Stimulated activated CD4-positive, alpha-beta T cell treated with anti-CD3 and anti-CD28 coated beads, Interleukin-1b, Interleukin-23, amount 100 ng/mL, for 48 hours (primary cell): ENCODE data around the gene MID1.

Experiments
- DNase-seq: peaks from one replicate; pipeline ENCODE4 v3.0.0-alpha.2; 2020

Gene MID1

DNA sequence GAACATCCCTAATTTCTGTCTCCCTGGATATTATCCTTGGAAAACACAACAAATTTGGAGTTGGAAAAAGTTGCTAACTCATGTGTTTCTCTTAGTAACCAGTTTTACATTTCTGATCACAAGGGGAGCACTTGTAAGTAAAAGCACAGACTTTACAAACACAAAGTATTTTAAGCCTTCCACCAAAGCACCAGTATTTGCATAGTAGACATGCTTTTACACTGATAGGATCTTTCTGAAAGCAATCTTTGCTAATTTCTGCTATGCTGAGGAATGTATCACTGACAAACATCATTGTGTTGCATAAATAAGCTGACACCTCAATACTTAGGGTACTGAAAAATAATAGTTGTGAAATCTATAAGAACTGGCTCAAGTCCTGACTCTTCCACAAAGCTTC, 100.6 kb downstream of the MID1 start:
- no peak for DNase-seq

DNA sequence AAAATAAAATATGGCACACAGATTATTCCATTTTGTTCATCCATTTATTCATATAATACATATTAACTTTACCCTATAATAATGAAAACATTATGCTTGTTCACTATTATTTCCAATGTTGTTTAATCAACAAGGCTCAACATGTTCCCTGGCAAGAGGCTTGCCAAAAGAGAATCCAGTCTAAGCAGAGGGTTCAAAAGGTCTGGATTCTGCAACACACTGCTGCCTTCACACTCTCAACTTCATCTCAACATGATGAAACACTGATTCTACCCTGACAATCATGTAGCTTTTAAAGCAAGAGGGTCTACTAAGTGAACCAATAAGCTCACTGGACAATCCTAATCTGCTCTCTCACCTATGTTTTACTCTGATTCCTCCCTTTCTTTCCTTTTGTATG, 101.1 kb downstream of the MID1 start:
- no peak for DNase-seq

DNA sequence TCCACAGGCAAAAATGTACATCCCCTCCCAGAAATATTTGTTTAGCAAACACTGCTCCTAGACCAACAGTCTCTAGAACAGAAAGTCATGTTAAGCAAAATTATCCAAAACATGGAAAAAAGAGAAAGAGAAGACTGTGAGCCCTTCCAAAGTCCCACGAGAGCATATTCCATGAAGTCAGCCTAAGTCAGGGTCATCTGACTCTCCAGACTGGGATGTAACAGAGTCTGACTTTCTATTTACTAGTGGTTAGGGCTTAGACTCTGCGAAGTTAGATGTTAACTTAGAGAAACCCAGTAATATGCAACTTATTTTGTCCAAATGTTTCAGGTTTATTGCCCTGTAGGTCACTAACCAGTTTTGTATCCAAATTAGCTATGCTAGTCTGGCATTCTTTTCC, 102.3 kb downstream of the MID1 start:
- DNase-seq = no peak

DNA sequence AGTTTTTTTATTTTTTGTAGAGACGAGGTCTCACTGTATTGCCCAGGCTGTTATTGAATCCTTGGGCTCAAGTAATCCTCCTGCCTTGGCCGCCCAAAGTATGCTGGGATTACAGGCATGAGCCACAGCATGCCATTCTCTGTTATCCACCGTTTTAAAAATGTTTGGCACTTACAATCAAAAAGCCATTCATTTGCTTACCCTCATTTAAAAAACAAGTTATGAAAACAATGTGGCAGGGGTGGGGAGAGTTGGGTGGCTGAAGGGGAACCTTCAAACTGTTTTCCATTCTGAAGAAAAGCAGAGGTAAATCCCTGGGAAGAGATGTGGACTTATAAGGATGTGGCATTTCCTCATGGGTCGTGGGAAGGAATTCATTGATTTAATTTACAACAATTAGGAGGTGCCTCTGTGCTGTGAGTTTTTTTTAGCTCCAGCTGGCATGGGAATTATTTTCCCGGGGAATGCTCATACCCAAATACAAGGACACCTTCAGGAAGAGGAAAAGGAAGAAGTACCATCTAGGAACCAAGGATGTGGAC, 103.5 kb downstream of the MID1 start:
- no peak for DNase-seq

DNA sequence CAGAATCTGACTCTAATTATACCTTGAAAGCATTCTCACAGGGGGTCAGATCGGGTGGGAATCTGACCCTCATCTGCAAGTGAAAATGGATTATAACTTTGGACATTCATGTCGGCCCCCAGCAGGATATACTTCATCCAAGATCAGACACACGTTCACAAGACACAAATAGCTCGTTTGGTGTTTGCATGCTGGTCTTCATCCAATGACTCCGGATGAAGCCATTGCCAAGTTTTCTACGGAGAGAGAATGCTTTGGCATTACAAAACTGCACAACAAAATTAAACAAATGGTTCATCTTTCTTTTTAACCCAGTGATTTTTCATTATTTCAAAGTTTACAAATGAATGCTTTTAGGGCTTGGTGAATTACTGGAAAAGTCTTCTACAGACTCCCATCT, 105.5 kb downstream of the MID1 start:
- DNase-seq = no peak

DNA sequence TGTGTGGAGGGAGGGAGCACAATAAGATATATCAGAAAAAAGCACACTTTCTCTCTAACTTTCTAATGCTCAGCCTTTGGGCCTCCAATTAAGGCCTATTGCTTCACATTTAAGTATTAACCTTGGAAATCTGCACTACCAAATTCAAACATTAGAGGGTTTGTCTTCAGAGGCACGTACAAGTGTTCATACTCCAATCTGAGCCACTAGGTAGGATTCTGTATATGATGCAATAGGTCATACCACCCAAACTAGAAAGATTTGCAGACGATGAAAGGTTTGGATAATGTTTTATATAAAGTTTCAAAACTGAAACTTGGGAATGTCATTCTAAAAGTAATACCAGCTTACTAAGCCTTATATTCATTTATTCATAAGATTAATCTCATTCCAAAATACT, 106.4 kb downstream of the MID1 start:
- DNase-seq = no peak

DNA sequence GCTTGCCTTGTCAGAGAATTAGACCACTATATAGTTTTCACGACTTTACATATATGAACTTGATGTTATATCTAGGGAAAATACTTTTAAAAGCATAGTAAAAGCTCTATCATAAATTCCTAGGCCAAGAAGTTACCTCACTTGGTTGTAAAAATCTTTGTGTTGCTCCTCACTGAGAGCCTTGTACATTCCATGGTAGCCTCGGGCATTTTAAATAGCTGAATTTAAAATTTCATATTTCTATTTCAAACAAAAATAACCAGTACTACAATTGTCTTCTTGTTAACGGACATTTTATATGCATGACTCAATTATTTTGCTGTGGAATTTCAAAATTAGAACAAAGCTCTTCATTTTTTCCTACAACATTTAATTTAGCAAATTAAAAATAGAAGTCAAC, 107.6 kb downstream of the MID1 start:
- DNase-seq = no peak

DNA sequence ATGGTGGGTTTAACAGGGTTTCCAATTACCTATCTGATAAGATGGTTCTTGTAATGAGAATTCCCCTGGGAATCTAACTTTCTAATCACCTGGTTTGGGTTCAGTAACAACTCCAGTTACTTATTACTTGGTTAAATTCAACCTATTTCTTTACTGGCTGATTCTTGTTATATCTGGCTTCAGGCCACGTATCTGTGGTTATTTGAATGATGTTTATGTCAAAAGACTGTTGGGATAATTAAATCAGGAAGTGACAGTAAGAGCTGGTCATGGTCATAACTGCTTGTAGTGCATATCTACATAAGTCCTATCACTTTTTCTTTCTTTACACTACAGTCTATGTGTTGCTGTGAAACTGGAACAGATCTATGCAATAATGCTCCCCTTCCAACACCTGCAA, 108.1 kb downstream of the MID1 start:
- no peak for DNase-seq

DNA sequence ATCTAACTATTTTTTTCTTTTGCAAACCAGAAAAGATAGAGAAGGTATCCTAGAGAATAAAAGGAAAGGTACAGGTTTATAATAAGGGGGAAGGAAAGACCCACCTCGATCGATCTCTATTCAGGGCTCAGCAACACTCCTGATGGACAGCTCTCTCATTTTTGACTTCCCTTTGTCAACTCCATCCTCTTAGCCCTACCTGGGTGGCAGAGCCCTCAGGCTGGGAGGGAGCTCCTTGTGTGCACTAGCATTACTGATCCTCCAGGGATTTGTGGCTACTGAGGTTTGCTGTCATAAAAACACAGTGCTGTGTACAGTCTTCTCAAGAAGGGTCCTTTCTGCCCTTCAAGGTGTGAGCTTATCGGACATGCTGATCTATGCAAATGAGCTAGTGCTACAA, 111.0 kb downstream of the MID1 start:
- DNase-seq = no peak

DNA sequence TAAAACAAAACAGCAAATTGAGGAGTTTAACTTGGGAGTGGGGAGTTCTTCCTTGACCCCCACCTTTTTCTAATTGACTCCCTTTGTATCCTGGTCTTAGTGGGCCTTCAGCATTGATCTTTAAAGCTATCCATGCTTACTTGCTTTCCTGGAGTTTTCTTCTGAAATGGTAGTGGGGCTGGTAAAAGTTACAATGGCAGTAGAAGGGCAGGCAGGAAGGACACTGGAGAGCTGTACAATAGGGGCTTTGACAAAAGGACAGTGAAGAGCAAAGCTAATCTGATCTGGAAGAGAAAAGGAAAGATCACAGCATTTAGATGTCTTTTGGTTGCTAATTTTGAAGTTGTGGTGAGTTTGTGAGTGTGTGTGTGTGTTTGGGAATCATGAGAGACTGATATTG, 111.5 kb downstream of the MID1 start:
- DNase-seq = no peak

DNA sequence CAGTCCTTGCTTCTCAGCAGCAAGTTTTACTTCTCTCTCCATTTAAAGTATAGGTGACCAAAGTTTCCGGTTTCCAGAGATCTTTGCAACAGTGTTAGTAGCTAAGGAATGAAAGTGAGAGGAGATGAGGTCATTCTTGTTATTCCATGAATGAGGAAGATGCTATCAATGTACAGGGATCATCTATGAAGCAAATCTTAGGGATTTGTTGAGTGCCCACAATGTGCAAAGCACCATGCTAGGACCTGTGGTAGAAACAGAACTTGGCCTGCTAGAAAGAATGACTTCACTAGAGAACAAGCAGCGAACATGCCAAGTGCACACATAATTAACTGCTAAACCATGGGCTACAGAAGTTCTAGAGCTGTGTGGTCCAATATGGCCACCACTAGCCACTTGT, 112.5 kb downstream of the MID1 start:
- no peak for DNase-seq

DNA sequence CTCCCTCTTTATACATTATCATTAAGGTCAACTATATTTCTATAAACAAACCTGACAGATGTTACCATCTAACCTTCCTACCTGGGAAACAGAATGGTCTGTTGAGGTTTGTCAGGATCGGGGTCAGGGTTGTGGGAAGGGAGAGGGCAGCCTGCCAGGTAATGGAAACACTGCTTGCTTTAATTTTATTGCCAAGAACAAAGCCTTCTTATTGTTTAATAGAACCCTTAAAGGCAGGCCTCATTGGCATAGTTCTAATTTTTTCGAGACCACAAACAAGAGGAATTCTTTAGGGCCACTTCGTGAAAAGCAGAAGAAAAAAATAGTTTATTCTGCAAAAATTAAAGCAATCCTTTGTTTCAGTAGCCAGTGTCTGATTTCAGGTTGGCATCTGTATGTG, 113.2 kb downstream of the MID1 start:
- no peak for DNase-seq

DNA sequence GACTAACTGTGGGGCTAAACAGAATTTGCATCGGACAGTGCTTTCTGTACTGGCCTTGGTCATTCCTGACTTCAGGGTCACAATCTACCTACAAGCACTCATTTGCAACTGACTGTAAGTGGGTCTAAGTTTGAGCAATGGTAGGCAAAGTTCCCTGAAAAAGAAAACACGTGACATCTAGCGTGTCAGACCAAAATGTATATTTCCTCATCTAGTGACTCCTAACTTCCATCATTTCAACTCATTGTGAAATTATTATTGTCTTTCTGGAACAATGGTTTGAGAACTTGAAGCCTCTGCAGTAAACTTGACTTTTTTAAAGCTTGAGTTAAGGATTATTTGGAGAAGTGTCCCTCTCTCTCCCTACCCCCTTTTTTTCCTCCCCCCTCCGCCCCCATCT, 113.6 kb downstream of the MID1 start:
- DNase-seq = no peak

DNA sequence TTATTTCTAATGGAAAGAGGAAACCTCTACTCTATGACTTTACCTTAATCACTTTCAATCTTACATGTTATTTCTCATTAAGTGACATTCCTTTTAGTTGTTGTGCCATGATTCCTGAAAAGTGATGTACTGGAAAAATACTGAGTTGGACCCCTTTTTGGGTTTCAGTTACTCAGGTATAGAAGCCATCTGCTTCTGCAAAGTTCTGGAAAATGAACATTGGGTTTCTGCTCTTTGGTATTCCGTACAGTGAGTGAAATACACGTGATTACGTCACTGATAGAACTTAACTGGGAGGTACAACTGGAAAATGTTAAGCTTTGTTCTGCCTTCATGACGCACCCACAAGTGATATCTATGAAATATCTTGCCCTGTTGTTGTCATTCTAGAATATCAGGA, 114.7 kb downstream of the MID1 start:
- DNase-seq = no peak

DNA sequence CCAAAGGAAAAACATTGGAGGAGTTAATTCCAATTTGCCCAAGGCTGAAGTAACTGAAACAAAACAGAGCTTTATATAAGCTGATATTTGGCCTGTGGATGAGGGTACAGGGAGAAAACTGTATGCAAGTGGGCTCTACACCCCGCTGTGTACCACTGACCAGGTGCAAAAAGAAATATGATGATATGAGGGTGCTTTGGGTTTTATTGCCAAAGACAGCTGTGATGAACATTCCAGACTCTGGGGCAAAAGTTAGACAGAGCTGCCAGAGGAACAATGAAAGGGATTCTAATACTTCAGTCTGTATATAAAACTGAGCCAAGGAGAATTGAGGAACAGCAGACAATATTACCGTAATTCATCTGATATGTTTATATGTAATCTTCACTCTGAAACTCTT, 117.4 kb downstream of the MID1 start:
- DNase-seq = no peak

DNA sequence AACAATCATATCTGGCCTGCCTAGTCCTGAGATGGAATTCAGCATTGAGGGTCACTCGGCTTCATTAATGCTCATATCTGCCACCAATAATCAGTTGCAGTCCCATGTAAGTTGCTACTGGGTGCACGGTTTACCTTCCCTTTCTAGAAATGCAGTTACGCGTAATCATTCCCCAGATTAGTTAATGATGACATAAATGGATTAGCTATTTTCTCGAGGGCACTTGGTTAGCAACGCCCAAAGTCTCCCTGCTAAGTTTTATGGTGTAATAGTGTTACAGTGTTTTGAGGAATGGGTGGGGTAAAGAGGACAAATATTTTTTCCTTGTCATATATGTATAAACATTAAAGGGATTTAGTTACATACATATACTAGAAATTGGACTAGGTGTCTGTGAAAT, 118.8 kb downstream of the MID1 start:
- no peak for DNase-seq

DNA sequence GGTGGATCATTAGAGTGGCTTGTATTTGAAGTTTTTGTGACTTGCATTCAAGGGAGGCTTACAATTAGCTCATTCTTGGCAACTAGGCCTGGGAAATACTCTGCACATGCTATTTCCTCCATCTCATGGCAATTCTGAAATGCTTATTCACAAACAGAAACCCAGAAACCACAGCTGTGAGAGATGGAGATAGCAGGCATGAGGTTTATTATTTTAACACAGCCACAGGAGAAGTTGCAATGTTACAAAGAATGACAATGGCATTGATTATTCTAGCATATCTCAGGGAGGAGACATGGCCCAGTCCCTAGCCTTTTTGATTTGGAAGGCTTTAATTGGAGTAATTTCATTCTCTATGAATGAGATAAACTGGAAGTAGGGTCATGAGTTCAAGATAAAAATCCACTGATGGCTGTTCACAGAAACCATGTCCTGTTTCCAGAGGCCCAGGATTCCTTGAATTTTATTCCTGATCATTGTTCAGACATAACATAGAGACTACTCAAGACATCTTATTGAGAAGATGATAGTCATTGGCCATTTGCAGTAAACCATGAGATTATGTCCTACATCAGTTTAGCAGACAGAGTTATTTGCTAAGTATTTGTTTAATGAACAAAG, 123.9 kb downstream of the MID1 start:
- no peak for DNase-seq

DNA sequence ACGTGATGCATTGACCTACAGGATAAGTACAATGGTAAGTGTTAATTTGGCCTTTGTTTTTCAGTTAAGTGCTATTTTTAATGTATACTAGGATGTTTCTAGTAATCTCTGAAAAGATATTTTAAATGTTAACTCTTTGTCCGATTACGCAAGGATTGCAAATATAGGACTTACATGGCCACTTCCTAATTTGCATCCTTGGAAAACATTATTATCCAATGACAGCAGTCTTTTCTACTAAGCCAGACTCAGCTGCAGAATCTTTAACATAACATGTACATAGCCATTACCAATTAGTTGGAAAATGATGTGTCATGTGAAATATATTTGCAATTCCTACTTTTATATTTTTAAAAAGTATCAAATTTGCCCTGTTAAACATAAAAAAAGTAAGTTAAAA, 124.7 kb downstream of the MID1 start:
- no peak for DNase-seq

DNA sequence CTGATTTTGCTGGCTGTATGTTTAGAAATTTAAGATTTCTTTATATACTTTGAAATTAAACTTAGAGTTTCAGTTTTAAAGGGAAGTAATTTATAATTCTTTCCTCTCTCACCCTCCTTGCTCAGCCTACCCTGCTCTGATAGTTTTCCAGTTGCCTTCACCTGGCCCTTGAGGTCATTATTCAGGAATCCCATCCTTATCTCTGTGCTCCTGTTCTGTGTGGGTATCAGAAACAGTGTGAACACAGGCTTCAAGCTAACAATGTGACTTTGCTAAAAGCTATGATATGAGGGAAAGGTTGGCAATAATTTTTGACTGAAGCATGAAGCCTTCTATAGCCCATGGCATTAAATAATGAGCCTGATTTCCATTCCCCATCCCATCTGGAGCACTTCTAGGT, 128.1 kb downstream of the MID1 start:
- DNase-seq = no peak

DNA sequence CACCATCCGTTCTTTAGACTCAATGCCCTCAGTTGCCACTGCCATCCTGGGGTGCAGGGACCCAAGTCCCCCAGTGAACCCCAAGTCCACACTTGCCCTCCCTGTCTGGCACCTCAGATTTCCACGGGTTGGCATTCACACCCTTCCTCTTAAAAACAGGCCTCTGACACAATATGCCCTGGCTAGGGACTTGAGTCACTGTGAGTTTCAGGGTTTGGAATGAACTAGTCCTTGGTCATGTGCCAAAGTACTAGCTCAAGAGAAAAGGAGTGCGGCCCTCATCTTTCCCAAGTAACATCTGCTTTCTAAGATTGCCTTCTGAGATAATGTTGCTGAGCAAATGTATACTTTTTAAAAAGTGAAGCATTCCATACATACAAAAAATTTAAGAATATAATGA, 134.0 kb downstream of the MID1 start:
- no peak for DNase-seq

DNA sequence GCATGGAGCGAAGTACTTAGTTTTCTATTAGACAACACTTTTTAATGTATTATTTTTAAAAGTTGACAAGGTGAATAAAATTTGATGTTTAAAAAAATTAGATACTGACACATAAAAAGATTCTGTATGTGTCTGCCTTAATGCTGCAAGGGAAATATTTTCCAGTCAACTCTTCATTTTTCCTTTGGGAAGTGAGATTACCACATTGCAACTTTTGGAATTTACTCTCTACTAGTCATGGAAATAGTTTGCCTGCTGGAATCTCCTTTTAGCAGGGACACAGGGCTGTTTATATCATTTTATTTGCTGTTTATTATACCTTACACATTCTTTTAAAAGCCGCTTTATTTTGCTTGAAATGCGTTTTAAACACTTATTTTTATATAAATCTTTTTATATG, 135.1 kb downstream of the MID1 start:
- no peak for DNase-seq

DNA sequence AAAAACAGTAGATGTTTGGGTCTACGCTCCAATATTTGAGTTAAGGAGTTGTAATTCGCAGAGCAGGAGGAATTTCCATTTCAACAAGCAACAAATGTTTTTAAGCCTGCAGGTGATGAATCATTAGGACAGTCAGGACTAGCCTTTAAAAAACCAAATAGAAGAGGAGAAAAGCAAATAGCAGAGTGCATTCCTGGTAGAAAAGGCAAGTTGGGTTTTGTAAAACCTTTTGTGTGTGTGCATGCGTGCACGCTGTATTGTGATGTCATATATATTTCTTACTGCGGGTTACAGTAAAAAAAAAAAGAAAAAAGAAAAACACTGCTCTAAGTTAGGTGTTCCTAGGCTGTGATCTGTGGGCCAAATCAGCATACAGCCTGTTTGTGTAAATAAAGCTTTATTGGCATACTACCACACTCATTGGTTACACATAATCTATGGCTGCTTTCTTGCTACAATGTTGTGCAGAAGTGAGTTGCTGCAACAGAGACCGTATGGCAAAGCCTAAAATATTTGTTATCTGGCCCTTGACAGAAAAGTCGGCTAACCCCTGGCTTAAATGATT, 135.6 kb downstream of the MID1 start:
- DNase-seq = no peak

DNA sequence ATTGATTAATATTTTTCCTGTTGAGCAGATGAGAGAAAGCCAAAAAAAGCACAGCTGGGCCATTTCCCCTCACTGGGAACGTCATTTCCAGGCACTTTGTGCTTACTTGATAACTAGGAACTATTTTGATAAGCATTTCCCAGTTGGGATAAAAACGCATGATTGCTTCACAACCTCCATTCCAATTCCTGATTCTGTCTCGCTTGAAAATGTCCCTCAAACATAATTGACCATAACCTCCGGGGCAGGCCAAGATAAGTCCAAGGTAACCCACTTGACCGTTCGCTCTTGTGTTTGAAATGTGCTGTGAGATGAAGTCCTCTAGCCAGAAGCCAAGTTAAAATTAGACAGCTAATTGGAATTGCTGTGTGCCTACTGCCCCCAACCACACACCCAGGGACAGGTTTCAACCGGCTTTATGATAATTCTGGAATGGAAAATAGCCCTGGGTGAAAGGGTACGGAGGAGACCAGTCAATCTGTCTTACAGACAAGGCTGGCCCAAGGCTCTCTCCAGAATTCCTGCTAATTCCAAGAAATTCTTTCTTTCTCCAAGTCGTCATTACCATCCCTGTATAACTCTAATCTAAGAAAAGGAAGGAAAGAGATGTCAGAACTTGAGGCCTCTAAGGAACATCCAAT, 137.1 kb downstream of the MID1 start:
- no peak for DNase-seq

DNA sequence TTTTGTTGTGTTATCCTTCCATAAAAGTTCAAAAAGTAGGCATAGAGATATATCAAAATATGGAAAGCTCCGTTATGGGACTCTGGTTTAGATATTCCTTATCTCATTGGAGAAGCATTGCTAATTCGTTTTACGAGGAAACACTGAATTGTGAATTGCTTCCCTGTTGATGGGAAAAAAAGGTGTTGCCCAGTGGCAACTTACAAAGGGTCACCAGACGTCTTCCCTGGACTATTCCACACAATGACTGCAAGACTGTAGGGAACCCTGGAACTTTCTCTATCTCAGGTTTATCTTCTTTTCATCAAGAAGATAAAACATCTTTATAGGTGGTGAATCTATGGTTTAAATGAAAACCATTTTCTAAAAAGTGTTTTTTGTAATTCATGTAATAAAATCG, 137.7 kb downstream of the MID1 start:
- DNase-seq = no peak

DNA sequence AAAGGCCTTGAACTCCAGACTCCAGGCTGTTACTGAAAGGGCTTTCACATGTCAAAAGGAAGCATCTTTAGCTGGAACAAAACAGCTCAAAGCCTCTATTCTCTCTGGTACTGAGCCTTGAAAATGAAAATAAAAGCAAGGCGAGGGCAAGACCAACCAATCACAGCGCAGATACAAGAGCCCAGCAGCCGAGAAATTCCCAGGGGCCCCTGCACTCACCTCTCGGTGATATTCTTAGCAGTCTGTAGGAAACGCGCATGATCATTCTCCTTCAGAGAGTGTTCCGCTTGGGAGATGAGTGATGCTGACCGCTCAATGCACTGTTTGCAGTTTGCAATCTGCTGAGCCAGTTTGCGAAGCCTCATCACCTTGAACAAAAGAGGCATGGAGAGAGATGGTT, 138.1 kb downstream of the MID1 start:
- DNase-seq = no peak
